GM21737 (cell line): ENCODE results near the gene HMOX2.

Experiments
- ATAC-seq: cut with Tn5 transposase; IDR thresholded peaks from one replicate; pipeline ENCODE4 v1.9.1; 2021; ENCODE audit warnings: mild to moderate bottlenecking, moderate library complexity; ENCODE audit not compliant: unreplicated experiment

HMOX2 gene, protein sequence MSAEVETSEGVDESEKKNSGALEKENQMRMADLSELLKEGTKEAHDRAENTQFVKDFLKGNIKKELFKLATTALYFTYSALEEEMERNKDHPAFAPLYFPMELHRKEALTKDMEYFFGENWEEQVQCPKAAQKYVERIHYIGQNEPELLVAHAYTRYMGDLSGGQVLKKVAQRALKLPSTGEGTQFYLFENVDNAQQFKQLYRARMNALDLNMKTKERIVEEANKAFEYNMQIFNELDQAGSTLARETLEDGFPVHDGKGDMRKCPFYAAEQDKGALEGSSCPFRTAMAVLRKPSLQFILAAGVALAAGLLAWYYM

DNA sequence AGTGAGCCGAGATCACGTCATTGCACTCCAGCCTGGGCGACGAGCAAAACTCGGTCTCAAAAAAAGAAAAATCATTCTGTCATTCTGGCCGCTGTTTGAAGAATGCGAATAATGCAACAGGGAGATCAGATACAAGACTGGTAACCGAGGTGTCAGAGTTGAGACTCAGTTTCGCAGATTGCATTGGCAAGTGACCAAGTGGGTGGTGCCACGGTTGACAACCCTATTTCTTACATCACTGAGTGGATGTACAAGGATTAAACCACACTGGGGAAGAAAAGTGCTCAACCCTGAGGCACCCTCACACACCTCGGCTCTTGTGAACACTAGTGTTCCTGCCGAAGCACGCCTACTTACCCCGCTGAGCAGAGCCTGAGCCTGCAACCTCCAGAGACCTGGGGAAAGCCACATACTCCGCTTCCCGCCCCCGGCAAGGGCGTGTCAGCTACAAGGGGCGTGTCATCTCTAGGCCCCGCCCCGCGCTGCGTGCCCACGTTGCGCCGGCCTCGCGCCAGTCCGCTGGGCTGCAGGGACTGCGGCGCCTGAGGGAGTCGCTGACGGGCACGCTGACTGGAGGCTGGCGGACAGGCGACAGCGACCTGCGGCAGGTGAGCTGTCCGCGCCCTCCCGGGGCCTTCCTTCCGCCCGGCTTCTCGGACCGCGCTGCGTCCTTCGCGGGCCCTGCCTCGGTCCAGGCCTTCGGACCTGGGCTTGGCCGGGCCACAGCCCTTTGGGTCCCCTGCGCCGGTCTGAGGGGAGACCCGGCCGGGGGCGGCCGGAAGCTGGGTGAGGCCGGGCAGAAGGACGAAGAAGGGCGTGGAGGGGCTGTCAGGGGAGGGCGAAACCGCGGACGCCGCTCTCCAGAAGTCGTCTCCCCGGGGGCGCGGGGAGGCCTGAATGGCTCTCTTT is at the start of gene HMOX2:
TSS of gene HMOX2 (plus strand) at position 519 of the 909 bp plus-strand sequence. CDS start 29,127 bp downstream, outside the sequence.
- peak; percentile 84 for ATAC-seq

GRCh38 chr16:4426722-4427372 is 49.4 kb upstream of the HMOX2 start:
- no peak for ATAC-seq

- no peak for ATAC-seq
Observed at GRCh38 chr16:4428500-4428899, 47.7 kb upstream of the HMOX2 start.

- no peak for ATAC-seq
Observed at GRCh38 chr16:4431023-4431422, 45.2 kb upstream of the HMOX2 start.

- ATAC-seq = no peak
Observed at GRCh38 chr16:4433228-4433627, 43.0 kb upstream of the HMOX2 start.

DNA sequence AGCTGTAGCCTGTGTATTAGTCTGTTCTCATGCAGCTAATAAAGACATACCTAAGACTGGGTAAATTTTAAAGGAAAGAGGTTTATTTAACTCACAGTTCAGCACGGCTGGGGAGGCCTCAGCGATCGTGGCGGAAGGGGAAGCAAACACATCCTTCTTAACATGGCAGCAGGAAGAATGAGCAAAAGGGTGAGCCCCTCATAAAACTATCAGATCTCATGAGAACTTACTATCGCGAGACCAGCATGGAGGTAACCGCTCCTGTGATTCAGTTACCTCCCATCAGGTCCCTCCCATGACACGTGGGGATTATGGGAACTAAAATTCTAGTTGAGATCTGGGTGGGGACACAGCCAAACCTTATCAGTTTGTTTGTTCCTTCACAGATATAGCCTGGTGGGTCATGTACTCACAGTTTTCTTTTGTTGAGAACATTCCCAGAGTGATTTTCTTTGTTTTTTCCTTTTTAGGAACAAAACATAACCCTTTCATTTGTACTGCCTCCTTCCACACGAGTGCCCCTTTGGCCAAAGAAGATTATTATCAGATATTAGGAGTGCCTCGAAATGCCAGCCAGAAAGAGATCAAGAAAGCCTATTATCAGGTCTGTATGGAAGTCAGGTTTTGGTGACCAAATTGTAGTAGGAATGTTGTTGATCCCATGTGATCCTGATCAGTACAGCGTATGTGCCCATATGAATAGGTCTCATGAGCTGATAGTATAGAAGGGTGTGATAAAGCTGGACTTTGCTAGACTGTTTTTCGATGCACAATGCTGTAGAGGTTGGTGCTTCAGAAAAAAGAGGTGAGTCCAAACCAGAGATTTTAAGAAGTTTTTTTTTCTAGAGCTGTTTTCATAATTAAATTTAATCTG is 42.0 kb upstream of the HMOX2 start:
- no peak for ATAC-seq

GRCh38 chr16:4435337-4436067 is 40.7 kb upstream of the HMOX2 start:
- ATAC-seq = no peak

GRCh38 chr16:4437366-4437765 is 38.8 kb upstream of the HMOX2 start:
- ATAC-seq = no peak

DNA sequence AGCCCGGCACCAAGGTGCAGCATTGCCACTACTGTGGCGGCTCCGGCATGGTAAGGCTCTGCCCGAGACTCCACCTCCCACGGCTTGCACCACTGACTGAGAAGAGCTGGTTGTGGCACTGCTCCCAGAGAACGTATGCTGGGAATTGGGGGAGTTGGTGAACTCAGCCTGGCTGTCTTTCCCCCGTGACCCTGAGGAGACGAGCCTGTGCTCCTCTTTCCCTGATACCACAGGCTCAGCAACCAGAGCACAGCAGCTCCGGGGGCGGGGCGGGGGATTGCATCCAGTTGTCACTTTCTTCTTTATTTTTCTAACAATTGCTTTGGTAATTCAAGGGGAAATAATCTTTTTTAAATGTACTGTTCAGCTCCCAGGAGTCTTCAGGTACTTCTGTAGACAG is 33.8 kb upstream of the HMOX2 start:
- ATAC-seq = no peak

DNA sequence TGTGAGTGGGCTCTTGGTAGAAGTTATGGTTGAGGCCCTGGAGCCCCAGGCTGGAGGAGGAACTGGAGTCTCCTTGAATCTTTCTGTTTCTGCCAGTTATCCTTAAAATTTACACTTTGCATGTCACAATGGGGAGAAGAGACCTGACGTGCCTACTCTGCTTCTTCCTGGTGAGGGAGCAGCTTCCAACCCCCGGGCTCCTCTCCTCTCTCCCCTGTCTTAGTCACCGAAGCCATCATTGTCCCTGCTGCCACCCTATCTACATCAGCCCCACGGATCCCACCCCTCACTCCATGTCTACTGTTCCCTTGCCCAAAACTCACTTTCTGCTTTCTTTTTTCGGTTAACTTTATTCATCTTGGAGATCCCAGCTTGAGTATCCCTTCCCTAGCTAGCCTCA is 32.9 kb upstream of the HMOX2 start:
- ATAC-seq = no peak

DNA sequence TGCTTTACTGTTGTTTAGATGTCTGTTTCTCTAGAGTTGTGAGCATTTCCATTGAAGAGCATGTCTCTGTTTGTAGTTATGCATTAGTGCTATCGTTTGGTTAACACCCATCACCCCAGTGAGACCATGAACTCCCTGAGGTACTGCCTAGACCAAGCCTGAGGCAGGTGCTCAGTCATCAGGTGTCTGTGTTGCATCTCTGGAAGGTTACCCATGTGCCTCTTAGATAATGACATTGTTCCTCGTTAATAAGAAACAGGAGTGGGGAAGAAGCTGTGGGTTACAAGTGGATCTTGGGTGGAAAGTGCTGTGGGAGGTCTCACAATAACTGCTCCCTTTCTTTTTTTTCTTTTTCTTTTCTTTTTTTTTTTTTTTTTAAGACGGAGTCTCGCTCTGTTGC is 32.2 kb upstream of the HMOX2 start:
- no peak for ATAC-seq

DNA sequence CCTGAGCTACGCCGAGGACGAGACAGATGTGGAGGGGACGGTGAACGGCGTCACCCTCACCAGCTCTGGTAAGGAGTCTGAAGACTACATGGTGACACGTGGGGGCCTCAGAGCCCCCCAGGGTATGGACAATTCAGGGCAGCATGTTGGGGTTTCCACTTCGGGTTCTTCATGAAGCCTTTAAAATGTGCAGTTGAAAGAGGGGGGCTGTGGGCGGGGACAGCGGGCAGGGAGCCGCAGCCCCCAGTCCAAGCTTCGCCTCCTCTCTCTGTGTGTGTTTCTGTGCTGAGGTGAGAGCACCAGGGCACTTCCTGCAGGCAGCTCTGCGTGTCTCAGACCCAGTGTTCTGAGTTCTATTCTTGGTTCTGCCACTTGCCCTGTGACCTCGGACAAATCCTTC is 25.8 kb upstream of the HMOX2 start:
- ATAC-seq = no peak

- ATAC-seq = no peak
Observed at GRCh38 chr16:4450931-4451519, 25.2 kb upstream of the HMOX2 start.

DNA sequence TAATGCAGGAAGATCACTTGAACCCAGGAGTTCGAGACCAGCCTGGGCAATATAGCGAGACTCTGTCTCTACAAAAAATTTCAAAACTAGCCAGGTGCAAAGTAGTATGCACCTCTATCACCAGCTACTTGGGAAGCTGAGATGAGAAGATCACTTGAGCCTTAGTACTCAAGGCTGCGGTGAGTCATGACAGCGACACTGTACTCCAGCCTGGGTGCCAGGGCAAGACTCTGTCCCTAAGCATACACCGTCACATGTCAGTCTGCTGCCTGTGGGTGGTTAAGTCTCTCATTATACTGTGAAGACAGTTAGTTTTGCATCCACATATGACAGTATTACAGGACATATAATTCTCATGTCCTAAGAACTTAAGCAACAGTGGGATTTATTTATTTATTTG is 23.5 kb upstream of the HMOX2 start:
- no peak for ATAC-seq

GRCh38 chr16:4454623-4455022 is 21.6 kb upstream of the HMOX2 start:
- no peak for ATAC-seq

DNA sequence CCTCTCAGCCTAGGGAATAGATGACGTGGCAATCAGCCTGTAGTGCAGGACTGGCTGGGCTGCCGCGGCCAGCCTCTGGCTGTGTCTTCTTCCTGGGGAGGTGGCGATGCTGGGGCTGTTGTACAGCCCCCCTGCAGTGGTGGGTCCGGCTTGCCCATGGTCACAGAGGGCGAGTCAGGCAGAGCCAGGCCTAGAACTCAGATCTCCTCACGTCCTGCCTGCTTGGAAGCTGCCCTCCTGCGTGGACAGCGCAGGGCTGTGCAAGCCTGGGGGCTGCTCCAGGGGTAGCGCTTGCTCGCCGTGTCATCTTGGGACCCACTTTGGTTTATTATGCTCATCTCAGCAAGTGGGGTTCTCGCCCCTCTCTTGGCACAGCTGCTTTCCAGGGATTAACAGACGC is 21.1 kb upstream of the HMOX2 start:
- ATAC-seq = no peak

GRCh38 chr16:4455951-4456350 is 20.2 kb upstream of the HMOX2 start:
- ATAC-seq = no peak

DNA sequence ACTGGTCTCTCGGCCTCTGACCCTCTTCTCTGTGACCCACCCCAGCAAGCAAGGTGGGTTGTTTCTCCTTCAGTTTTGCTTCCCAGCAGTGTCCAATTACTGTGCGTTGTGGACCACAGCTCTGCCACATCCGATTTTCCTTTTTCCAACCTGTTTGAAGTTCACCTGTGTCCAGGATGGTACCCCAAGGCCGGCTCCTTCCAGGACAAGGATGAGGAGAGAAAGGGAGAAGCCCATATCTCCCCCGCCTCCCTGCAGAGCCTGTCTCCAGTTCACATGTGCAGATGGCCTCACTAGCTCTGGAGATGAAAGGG is 15.3 kb upstream of the HMOX2 start:
- ATAC-seq = no peak

- no peak for ATAC-seq
Observed at GRCh38 chr16:4461250-4462085, 14.7 kb upstream of the HMOX2 start.
